ENCODE measurements around the gene TIAM2. TPM values are rescaled to one million over a fixed set of nuclear protein-coding genes. Genes with fewer than 3 reads are reported as not detected.

TIAM2 gene
- total and polyA plus RNA-seq, 7 experiments from 2014 or later, result 0.66 to 11.6 (median 6.0) TPM

- ChIA-PET POLR2A (interaction anchor here (0.6 kb wide), 1 partner anchor 165 kb away, joined by 3 read pairs; no protein-coding TSS in a partner anchor), CTCF (interaction anchor here (0.6 to 1.2 kb wide), 2 partner anchors 9 to 603 kb away, joined by 3 read pairs; no protein-coding TSS in a partner anchor)
- ATAC-seq, result no peak
- Mint-ChIP-seq H3K4me1 (peaks cover 8 to 60% (median 18%) of the 10 kb centered on the region in 7 donors), H3K36me3 (peaks cover 11 to 46% (median 32%) of the 10 kb centered on the region in 5 donors), H3K4me3 (no peak overlapping the region), H3K27me3 (no peaks in the 10 kb centered on the region), H3K9me3 (no peaks in the 10 kb centered on the region), H3K27ac (peak overlapping the region in 5 of 9 donors; percentile 18 to 62 (median 40))
- H3K27me3 ChIP-seq (ENCODE audit: control insufficient read depth in 2 of 2, insufficient read depth in 2 of 2, low read length in 2 of 2), result no peaks in the 10 kb centered on the region
- no peak overlapping the region for H3K27ac ChIP-seq (ENCODE audit: low read depth, low read length)
- intact Hi-C loops (cut with micrococcal nuclease), result loop anchor here in 1 of 2 donors (10.0 kb wide), 1 partner anchor 352 kb away; no protein-coding TSS in a partner anchor
- H3K4me3 ChIP-seq (ENCODE audit: low read length), result no peak overlapping the region
- no peaks in the 10 kb centered on the region for H3K4me1 ChIP-seq (ENCODE audit: control insufficient read depth in 2 of 2, insufficient read depth in 2 of 2, low read length in 2 of 2)
- DNase-seq, result no peak
- H3K9me3 ChIP-seq (ENCODE audit: control insufficient read depth in 2 of 3, low read length in 3 of 3), result no peaks in the 10 kb centered on the region
- H3K36me3 ChIP-seq (ENCODE audit: control insufficient read depth in 2 of 3, insufficient read depth in 3 of 3, low read length in 3 of 3), result peaks cover 0 to 31% (median 4%) of the 10 kb centered on the region in 3 experiments
These were observed 281.5 kb downstream of the TIAM2 start for GRCh38 chr6:155276638-155277037.

- ChIA-PET POLR2A (interaction anchor here (0.5 kb wide), 1 partner anchor 10 kb away, joined by 7 read pairs; no protein-coding TSS in a partner anchor), CTCF (interaction anchor here (1.3 kb wide), 1 partner anchor 10 kb away, joined by 5 read pairs; no protein-coding TSS in a partner anchor)
- H3K4me3 ChIP-seq (ENCODE audit: low read length), result no peak overlapping the region
- DNase-seq, result no peak
- Mint-ChIP-seq H3K27ac (peak overlapping the region in 3 of 9 donors; percentile 16 to 46 (median 19)), H3K27me3 (no peaks in the 10 kb centered on the region), H3K9me3 (no peaks in the 10 kb centered on the region), H3K4me1 (peaks cover 6 to 56% (median 13%) of the 10 kb centered on the region in 7 donors), H3K4me3 (no peak overlapping the region), H3K36me3 (peaks cover 9 to 51% (median 40%) of the 10 kb centered on the region in 5 donors)
- no peaks in the 10 kb centered on the region for H3K4me1 ChIP-seq (ENCODE audit: control insufficient read depth in 2 of 2, insufficient read depth in 2 of 2, low read length in 2 of 2)
- ATAC-seq, result no peak
- intact Hi-C loops (cut with micrococcal nuclease), result loop anchor here in 1 of 2 donors (10.0 kb wide), 1 partner anchor 354 kb away; no protein-coding TSS in a partner anchor
- H3K27ac ChIP-seq (ENCODE audit: low read depth, low read length), result no peak overlapping the region
- H3K9me3 ChIP-seq (ENCODE audit: control insufficient read depth in 2 of 3, low read length in 3 of 3), result no peaks in the 10 kb centered on the region
- no peaks in the 10 kb centered on the region for H3K27me3 ChIP-seq (ENCODE audit: control insufficient read depth in 2 of 2, insufficient read depth in 2 of 2, low read length in 2 of 2)
- H3K36me3 ChIP-seq (ENCODE audit: control insufficient read depth in 2 of 3, insufficient read depth in 3 of 3, low read length in 3 of 3), result peaks cover 0 to 24% (median 4%) of the 10 kb centered on the region in 3 experiments
These were observed 283.4 kb downstream of the TIAM2 start for GRCh38 chr6:155278319-155279049.

- intact Hi-C loops (cut with micrococcal nuclease), result no loop called here
- no peak overlapping the region for H3K27ac ChIP-seq (ENCODE audit: low read depth, low read length)
- Mint-ChIP-seq H3K9me3 (no peaks in the 10 kb centered on the region), H3K4me3 (no peak overlapping the region), H3K27ac (no peak overlapping the region), H3K27me3 (no peaks in the 10 kb centered on the region), H3K4me1 (peaks cover 4 to 28% (median 9%) of the 10 kb centered on the region in 7 donors), H3K36me3 (peaks cover 14 to 65% (median 27%) of the 10 kb centered on the region in 5 donors)
- H3K36me3 ChIP-seq (ENCODE audit: control insufficient read depth in 2 of 3, insufficient read depth in 3 of 3, low read length in 3 of 3), result peaks cover 8 to 30% (median 13%) of the 10 kb centered on the region in 3 experiments
- ATAC-seq, result no peak
- no peaks in the 10 kb centered on the region for H3K27me3 ChIP-seq (ENCODE audit: control insufficient read depth in 2 of 2, insufficient read depth in 2 of 2, low read length in 2 of 2)
- no peaks in the 10 kb centered on the region for H3K4me1 ChIP-seq (ENCODE audit: control insufficient read depth in 2 of 2, insufficient read depth in 2 of 2, low read length in 2 of 2)
- ChIA-PET CTCF (no interaction called here), POLR2A (no interaction called here)
- no peaks in the 10 kb centered on the region for H3K9me3 ChIP-seq (ENCODE audit: control insufficient read depth in 2 of 3, low read length in 3 of 3)
- DNase-seq, result no peak
- no peak overlapping the region for H3K4me3 ChIP-seq (ENCODE audit: low read length)
These were observed 289.7 kb downstream of the TIAM2 start for GRCh38 chr6:155284775-155285174.

GRCh38 chr6:155287762-155288161 is 292.6 kb downstream of the TIAM2 start:
- POLR2A ChIA-PET, result no interaction called here
- DNase-seq (no peak), ATAC-seq (no peak)
- H3K4me1 Mint-ChIP-seq, result peaks cover 2 to 30% (median 10%) of the 10 kb centered on the region in 7 donors
- intact Hi-C loops (cut with micrococcal nuclease), result no loop called here
- H3K36me3 Mint-ChIP-seq, result peaks cover 9 to 76% (median 32%) of the 10 kb centered on the region in 5 donors
- no peak overlapping the region for H3K27ac ChIP-seq (ENCODE audit: low read depth, low read length)
- no peaks in the 10 kb centered on the region for H3K4me1 ChIP-seq (ENCODE audit: control insufficient read depth in 2 of 2, insufficient read depth in 2 of 2, low read length in 2 of 2)
- no peak overlapping the region for H3K27ac Mint-ChIP-seq
- no peaks in the 10 kb centered on the region for H3K27me3 Mint-ChIP-seq
- H3K27me3 ChIP-seq (ENCODE audit: control insufficient read depth in 2 of 2, insufficient read depth in 2 of 2, low read length in 2 of 2), result no peaks in the 10 kb centered on the region
- no peaks in the 10 kb centered on the region for H3K9me3 ChIP-seq (ENCODE audit: control insufficient read depth in 2 of 3, low read length in 3 of 3)
- CTCF ChIA-PET, result interaction anchor here (0.7 kb wide), 1 partner anchor 29 kb away, joined by 3 read pairs; no protein-coding TSS in a partner anchor
- no peaks in the 10 kb centered on the region for H3K9me3 Mint-ChIP-seq
- peaks cover 13 to 48% (median 15%) of the 10 kb centered on the region in 3 experiments for H3K36me3 ChIP-seq (ENCODE audit: control insufficient read depth in 2 of 3, insufficient read depth in 3 of 3, low read length in 3 of 3)
- no peak overlapping the region for H3K4me3 Mint-ChIP-seq
- no peak overlapping the region for H3K4me3 ChIP-seq (ENCODE audit: low read length)

GRCh38 chr6:155290491-155290890 is 295.4 kb downstream of the TIAM2 start:
- DNase-seq (no peak), ATAC-seq (no peak)
- Histone ChIP-seq H3K4me1 (ENCODE audit: control insufficient read depth in 2 of 2, insufficient read depth in 2 of 2, low read length in 2 of 2) (no peaks in the 10 kb centered on the region), H3K27me3 (ENCODE audit: control insufficient read depth in 2 of 2, insufficient read depth in 2 of 2, low read length in 2 of 2) (no peaks in the 10 kb centered on the region), H3K27ac (ENCODE audit: low read depth, low read length) (no peak overlapping the region), H3K9me3 (ENCODE audit: control insufficient read depth in 2 of 3, low read length in 3 of 3) (no peaks in the 10 kb centered on the region), H3K36me3 (ENCODE audit: control insufficient read depth in 2 of 3, insufficient read depth in 3 of 3, low read length in 3 of 3) (peaks cover 0 to 44% (median 13%) of the 10 kb centered on the region in 3 experiments), H3K4me3 (ENCODE audit: low read length) (no peak overlapping the region)
- peaks cover 11 to 72% (median 29%) of the 10 kb centered on the region in 5 donors for H3K36me3 Mint-ChIP-seq
- no peak overlapping the region for H3K4me3 Mint-ChIP-seq
- H3K9me3 Mint-ChIP-seq, result no peaks in the 10 kb centered on the region
- peaks cover 2 to 23% (median 14%) of the 10 kb centered on the region in 7 donors for H3K4me1 Mint-ChIP-seq
- ChIA-PET POLR2A (no interaction called here), CTCF (no interaction called here)
- no peak overlapping the region for H3K27ac Mint-ChIP-seq
- no peaks in the 10 kb centered on the region for H3K27me3 Mint-ChIP-seq
- intact Hi-C loops (cut with micrococcal nuclease), result no loop called here

- ChIA-PET POLR2A (interaction anchor here (0.6 kb wide), 1 partner anchor 24 kb away, joined by 3 read pairs; no protein-coding TSS in a partner anchor), CTCF (no interaction called here)
- Histone ChIP-seq H3K9me3 (ENCODE audit: control insufficient read depth in 2 of 3, low read length in 3 of 3) (no peaks in the 10 kb centered on the region), H3K36me3 (ENCODE audit: control insufficient read depth in 2 of 3, insufficient read depth in 3 of 3, low read length in 3 of 3) (peaks cover 0 to 46% (median 13%) of the 10 kb centered on the region in 3 experiments), H3K27me3 (ENCODE audit: control insufficient read depth in 2 of 2, insufficient read depth in 2 of 2, low read length in 2 of 2) (no peaks in the 10 kb centered on the region), H3K4me3 (ENCODE audit: low read length) (no peak overlapping the region), H3K4me1 (ENCODE audit: control insufficient read depth in 2 of 2, insufficient read depth in 2 of 2, low read length in 2 of 2) (no peaks in the 10 kb centered on the region), H3K27ac (ENCODE audit: low read depth, low read length) (no peak overlapping the region)
- Mint-ChIP-seq H3K27me3 (no peaks in the 10 kb centered on the region), H3K4me3 (no peak overlapping the region), H3K4me1 (peaks cover 0 to 23% (median 14%) of the 10 kb centered on the region in 7 donors), H3K9me3 (no peaks in the 10 kb centered on the region), H3K36me3 (peaks cover 13 to 71% (median 29%) of the 10 kb centered on the region in 5 donors), H3K27ac (peak overlapping the region in 3 of 9 donors; percentile 28 to 84 (median 32))
- ATAC-seq (no peak), DNase-seq (no peak)
- intact Hi-C loops (cut with micrococcal nuclease), result no loop called here
These were observed 296.2 kb downstream of the TIAM2 start for GRCh38 chr6:155291291-155291690.
